HG03439 (cell line): Measurements from ENCODE around the gene ACBD7.

Experiments
- ATAC-seq: cut with Tn5 transposase; IDR thresholded peaks from one replicate; pipeline ENCODE4 v1.9.1; 2021; ENCODE audit warnings: mild to moderate bottlenecking, moderate library complexity; ENCODE audit not compliant: unreplicated experiment

ACBD7 gene

DNA sequence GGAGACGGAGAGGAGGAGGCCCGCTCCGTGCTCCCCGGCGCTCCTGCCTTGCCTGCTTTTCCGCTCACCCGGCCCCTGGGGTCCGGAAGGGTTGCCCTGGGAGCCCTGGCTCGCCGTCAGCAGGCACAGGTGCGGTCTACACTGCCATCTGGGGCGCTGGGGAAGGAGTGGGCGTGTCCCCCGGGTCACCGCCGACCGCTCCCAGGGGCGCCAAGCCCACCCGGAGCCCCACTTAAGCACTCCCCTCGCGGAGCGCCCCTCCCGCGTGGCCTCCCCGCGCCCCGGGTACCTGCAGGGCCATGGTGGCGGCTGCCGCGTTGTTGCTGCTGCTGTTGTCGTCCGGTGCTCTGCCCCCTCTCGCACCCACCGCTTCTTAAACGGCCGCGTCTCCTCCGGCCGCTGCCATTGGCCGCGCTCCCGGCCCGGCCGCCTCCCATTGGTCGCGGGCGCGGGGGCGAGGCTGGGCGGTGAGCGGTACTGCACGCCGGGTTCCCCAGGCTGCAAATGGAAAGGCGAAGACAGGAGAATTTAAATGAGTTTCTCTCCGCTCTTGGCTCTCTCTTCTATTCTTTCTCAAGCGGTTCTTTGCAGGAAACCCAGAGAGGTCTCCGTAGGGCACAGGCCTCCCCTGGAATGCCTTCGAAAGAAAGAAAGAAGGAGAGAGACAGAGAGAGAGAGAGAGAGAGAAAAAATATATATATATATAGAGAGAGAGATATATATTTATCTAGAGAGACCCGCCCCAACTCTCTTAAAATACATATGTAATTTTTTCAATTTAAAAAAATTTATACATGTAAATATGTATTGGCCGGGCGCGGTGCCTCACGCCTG, at the start of gene ACBD7:
Gene ACBD7, minus strand, starts transcription at position 349 of the 834 bp plus-strand sequence. Its CDS starts 48 bp downstream, at position 301.
- peak; percentile 97 for ATAC-seq

DNA sequence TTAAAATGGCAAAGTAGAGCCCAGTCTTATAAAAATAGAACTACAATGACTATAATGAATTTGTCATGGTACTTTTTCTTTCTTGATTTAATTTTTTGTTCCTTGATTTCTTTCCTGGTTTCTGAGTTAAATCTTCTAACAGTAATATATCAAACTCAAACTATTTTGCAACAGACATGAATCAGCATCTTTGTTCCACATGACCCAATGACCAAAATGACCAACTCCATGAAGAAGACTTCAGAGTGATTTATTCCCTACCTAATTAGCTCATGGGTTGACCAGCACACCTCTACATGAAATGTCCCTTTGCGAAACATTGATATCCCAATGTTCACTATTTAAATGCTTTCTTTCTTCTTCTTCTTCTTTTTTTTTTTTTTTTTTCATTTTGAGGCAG, 49.1 kb upstream of the ACBD7 start:
- ATAC-seq: no peak

DNA sequence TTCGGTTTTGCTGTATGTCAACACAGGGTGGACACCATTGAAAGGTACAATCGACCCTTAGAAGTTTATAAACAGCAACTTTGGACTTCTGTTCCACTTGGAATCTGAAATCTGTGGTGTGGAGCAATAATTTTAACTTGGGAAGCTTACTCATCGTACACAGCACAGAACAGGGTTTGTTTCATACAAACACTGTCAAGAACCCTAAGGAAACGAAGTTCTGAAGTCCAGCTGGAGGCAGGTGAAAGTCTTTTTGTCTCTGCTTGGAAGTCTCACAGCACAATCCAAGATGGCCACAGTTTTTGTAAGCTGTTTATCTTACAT, 48.4 kb upstream of the ACBD7 start:
- no peak for ATAC-seq

DNA sequence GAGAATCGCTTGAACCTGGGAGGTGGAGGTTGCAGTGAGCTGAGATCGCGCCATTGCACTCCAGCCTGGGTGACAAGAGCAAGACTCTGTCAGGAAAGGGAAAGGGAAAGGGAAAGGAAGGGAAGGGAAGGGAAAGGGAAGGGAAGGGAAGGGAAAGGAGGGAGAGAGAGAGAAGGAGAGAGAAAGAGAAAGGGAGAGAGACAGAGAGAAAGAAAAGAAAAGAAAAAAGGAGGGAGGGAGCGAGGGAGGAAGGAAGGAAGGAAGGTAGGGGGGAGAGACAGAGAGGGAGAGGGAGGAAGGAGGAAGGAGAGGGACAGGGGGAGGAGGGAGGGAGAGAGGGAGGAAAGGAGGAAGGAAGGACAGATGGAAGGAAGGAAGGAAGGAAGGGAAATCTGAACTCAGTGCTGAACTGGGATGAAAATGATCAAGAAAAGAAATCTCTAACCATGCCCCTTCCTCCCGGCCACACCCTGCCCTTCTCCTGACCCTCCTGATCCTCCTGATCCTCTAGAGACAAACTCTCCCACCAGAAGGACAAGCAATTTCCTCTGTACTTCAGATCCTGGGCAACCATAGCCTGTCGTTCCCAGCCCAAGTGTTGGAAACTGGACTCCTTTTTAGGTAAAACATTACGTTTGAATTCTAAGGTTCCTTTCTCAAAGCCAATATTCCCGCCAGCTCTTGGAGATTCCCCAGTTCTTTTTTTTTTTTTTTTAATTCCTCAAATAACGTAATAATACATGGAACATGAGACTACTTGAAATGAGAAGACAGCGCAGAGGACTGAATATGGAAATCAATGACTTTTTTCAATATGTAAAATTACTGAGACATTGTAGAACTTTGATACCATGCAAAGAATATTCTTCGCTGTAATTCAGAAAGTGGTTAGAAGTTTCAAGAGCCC, 47.8 kb upstream of the ACBD7 start:
- ATAC-seq: no peak

DNA sequence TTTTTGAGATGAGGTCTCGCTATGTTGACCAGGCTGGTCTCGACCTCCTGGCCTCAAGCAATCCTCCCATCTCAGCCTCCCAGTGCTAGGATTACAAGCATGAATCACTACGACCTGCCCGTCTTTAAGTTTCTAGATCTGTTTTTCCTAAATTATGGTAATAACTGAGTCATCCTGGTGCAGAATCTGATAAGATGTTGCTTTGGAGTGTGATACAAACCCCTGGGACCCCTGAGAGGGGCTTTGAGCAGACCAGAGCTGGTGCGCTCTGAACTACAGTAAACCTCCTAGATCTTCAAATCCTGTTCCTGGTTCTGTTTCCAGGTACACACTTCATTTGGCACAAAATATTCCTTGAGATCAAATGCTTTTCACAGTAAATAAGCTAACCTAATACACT, 42.8 kb upstream of the ACBD7 start:
- no peak for ATAC-seq

DNA sequence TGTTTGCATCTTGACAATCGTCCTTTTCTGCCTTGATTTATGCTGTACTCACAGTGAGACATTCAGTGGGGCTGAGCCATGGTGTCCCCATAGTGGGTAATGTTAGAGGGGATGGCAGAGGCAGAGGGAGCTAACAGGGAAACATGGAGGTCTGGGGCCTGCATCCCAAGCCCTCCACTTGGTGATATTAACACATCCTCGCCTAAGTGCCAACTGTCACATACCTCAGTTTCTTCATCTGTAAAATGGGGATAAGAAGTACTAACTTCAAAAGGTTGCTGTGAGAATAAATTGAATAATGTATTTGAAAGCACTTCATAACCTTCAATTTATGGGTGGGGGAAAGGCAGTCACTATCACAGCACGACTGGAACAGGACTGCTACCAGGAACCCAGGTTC, 36.3 kb upstream of the ACBD7 start:
- no peak for ATAC-seq

DNA sequence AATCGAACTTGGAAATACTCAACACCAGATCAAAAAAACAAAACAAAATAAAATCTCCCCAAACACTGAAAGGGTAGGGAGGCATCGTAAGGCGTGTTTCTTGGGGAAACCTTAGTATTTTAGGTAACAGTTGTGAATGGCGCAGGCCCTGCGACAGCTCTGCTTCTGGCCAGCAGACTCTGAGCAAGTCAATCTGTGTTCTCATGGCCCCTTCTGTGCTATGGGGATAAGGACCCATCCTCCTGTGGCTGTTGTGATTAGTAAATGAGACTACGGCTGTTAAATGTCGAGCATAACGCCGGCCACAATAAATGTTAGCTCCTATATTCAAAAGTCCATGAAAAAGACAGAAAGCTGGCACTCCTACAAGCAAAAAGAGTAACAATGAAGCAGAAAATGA, 35.6 kb upstream of the ACBD7 start:
- no peak for ATAC-seq

DNA sequence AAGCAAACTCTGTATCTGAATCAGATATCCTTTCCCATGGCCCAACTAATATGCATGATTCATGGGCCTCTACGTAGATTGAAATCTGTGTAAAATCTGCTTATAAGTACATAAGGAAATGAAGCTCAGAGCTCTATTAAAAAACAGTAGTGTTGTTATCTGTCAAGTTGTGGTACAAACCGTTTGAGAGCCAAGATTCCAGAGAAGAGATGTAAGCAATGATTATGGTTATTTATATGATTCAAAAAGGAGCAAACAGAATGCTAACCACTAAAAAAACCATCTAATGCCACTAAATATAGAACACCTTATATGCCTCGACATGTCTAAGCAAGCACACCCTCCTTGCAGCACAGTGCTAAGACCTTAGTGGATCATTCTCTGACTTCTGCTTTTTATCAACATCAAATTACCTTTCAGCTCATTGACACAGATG, 35.2 kb upstream of the ACBD7 start:
- no peak for ATAC-seq

DNA sequence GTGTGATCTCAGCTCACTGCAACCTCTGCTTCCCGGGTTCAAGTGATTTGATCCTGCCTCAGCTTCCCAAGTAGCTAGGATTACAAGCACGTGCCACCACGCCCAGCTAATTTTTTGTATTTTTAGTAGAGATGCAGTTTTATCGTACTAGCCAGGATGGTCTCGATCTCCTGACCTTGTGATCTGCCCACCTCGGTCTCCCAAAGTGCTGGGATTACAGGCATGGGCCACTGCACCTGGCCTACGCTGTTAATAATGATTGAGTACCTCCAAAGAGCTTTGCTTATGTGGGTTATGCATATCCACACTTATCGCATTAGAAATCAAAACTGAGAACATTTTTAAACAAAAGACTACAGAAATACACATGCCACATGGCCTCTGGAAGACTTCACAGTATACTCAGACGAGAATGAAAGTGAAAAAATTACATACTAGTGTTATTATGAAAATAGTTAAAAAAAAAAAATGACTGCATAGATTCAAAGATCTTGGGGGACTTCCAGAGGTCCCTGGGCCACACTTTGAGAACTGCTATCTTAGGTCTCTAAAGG, 34.0 kb upstream of the ACBD7 start:
- peak; percentile 80 for ATAC-seq

DNA sequence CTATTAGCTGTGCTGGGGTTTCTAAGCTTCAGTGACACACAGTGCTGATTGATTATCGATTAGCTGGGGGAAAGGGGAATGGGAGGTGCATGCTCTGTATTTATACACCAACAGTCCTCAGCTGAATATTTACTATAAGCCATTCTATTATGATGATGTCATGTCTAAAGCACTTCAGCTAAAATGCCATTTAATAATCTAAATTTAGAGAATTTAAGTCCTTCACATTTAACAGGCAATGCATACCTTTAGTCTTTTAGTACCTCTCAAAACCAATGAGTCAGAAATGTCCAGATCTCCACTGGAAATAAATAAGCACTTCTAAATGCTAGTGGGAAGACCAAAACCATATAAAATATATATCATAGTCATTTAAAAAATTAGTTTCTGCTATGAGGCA, 33.1 kb upstream of the ACBD7 start:
- no peak for ATAC-seq

DNA sequence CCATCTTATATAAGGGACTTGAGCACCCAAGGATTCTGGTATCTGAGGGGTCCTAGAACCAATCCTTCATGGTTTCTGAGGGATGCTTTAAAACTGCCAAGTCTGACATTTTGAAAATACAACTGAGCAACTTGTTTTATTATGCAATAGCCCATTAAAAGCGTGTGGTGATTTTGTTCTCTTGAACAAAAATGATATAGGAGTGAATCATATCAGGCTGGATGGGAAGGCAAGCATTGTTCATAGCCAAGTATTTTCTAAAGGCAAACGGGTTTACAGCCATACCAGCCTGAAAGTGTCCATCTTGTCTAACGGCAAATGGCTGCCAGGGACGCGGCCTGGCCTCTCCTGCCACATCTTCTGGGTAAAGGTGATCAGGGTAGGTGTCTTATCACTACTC, 31.9 kb upstream of the ACBD7 start:
- ATAC-seq: no peak

DNA sequence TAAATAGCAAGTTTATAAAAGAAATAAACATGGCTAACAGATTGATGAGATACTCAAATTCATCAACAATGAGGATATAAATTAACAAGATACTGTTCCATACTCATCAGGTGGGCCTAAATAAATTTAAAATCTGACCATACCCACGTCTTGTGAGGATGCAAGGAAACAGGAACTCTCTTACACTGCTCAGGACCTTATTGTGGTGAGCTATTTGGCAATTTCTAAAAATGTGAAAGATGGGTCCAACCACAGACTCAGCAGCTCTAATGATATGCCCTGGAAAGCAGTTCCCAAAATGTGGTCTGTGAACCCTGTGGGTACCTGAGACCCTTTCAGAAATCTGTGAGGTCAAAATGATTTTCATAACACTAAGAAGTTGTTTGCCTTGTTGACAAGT, 30.0 kb upstream of the ACBD7 start:
- ATAC-seq: no peak

DNA sequence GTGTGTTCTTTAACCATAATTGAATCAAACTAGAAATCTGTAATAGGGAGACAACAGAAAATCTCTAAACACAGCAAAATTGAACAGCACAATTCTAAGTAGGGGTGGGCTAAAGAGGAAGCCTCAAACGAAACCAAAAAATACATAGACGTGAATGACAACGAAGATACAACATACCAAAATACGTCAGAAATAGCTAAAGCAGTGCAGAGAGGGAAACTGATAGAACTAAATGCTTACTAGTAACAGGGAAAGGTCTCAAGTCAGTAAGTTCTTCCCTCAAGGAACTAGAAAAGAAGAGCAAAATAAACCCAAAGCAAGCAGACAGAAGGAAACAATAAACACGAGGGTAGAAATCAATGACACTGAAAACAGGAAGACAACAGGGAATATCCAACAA, 27.6 kb upstream of the ACBD7 start:
- ATAC-seq: no peak

DNA sequence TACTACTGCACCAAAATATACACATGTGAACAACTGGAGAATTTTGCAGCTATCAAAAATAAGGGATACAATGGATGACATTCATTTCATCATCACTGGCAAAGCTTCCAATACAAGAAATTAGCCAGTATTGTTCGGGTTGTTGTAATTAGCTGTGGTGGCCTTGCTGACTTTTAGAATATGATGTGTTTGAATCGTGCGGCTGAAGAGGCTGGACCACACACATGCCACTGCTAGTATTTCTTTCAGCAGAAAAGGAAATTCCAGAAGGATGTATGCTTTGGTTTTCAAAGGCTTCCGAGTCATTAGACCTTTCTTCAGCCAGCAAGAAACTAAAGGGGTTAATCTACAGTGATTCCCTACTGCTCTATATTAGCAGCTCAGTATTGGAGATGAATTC, 25.2 kb upstream of the ACBD7 start:
- no peak for ATAC-seq

DNA sequence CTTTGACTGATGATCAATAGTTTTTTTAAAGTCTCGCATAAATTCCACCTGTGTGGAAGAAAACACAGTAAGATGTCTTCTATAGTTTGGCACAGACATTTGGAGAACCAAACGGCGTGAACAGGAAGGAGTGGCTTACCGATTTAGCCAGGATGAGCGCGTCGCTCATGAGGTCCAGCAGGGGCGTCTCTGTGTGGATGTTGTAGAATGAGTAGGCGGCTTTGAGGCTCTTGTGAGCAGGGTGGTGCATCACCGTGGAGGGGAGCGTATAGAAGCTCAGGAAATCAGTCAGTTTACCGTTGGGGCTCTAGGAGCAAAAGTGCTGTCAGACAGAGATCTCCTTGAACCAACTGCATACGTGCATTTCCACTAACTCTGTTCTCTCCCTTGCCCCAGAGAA, 24.1 kb upstream of the ACBD7 start:
- ATAC-seq: no peak

DNA sequence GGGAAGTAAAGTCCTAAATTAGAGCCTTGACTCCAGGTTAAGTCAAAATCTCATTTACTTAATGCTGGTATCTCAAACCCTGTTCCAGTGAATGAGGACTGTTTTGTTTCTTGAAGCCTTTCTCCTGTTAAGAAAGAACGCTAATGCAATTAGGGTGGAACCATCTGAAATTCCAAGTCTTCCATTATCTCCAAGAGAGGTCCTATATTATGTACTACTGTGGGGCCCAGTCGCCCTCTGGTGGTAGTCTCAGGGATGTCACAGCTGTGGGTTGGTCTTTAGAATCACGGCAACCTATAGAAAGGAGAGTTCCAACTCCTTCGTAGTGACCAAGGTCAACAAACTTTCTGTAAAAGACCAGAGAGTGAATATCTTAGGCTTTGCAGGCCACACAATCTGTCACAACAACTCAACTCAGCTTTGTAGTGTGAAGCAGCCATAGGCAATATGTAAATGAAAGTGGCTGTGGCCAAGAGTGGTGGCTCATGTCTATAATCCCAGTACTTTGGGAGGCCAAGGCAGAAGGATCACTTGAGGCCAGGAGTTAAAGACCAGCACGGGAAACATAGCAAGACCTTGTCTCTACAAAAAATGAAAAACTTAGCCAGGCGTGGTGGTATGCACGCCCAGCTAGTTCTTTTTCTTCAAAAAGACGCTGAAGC, 17.9 kb upstream of the ACBD7 start:
- peak; percentile 87 for ATAC-seq

DNA sequence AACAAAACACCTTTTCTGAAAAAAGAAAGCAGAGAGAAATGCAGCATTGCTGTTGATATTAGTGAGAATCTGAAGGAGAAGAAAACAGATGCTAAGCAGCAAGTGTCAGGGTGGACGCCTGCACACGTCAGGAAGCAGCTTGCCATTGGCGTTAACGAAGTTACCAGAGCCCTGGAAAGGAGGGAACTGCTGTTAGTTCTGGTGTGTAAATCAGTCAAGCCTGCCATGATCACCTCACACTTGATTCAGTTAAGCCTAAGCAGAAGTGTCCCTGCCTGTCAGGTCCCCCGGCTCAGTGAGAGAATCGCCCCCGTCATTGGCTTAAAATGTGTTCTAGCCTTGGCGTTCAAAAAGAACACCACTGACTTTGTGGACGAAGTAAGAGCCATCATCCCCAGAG, 14.9 kb upstream of the ACBD7 start:
- ATAC-seq: no peak

DNA sequence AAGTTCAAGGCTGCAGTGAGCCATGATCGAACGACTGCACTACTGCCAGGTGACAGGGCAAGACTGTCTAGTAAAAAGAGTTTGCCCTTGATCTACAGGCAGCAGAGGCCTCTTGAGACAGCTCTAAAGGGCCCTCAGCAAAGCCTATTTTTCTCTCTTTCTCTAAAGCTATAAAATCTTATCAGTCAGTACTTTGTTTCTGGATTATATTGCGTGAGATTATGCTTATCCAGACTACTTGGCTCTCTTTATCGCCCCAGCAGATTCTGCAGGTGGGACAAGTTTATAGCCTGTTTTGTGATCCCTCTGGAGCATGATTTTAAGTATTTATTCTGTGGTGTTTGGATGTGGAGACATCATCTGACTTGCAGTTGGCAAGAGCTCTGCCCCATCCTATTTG, 11.3 kb upstream of the ACBD7 start:
- ATAC-seq: no peak

DNA sequence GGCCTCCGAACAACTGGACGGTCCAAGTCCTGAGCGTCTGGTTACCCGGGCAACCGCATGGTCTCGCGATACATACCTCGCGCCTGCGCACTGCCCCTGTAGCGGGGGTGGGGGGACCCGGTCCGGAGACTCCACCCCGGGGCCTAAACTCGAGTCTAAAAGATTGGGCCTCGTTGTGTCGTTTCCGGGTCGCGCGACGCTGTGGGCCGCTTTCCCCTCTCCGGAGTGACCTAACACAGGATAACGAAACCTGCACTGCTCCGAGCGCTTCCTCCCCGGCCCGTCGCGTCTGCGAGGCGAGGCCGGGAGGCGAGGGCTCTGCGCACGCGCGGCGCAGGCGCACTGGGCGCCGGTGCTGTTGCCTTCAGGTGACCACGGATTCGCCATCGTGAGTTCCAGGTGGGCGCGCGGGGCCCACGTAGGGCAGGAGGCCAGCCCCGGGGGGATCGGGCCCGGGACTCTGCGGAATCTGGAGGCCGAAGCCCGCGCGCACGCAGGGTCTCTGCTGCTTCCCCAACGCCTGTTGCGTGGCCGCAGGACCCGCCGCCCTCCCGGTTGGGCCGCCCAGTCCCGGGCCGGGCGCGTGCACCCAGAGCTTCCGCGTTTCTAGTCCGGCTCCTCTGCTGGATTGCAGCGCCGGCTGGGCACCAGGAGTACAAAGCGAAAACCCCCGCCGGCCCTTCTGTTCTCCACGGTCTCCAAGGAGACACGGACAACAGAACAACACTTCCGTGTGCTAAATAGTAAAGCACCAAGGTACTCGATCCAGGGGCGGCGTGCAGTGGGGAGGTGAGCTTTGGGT, 8.6 kb upstream of the ACBD7 start, which contains the start of gene RPP38:
Gene RPP38, plus strand, starts transcription at position 345 of the 802 bp plus-strand sequence. CDS start 5,960 bp downstream, outside the sequence.
- ATAC-seq: peak; percentile 88

DNA sequence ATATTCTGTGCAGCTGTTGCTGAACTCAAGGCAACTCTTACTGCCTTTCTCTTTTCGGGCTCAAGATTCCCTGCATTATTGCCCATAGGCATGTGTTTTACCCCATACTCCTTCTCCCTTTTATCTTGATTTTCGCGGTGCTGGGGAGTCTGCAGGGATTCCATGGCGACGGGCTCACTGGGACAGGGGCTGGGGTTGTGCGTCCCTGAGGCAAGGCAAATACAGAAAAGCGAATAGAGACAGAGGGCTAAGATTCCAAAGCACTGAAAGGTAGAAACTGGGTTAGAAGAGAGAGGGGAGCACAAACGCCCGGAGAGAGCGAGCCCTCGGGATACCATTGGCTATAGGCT, 8.1 kb upstream of the ACBD7 start:
- ATAC-seq: peak; percentile 26
